ENCODE measurements around the gene ZNF629. TPM values are rescaled to one million over a fixed set of nuclear protein-coding genes. Genes with fewer than 3 reads are reported as not detected.

ZNF629 gene
- total and polyA plus RNA-seq, 2 experiments from 2014 or later, result 4.1 to 20.3 TPM

- TF ChIP-seq, protein P1, sequence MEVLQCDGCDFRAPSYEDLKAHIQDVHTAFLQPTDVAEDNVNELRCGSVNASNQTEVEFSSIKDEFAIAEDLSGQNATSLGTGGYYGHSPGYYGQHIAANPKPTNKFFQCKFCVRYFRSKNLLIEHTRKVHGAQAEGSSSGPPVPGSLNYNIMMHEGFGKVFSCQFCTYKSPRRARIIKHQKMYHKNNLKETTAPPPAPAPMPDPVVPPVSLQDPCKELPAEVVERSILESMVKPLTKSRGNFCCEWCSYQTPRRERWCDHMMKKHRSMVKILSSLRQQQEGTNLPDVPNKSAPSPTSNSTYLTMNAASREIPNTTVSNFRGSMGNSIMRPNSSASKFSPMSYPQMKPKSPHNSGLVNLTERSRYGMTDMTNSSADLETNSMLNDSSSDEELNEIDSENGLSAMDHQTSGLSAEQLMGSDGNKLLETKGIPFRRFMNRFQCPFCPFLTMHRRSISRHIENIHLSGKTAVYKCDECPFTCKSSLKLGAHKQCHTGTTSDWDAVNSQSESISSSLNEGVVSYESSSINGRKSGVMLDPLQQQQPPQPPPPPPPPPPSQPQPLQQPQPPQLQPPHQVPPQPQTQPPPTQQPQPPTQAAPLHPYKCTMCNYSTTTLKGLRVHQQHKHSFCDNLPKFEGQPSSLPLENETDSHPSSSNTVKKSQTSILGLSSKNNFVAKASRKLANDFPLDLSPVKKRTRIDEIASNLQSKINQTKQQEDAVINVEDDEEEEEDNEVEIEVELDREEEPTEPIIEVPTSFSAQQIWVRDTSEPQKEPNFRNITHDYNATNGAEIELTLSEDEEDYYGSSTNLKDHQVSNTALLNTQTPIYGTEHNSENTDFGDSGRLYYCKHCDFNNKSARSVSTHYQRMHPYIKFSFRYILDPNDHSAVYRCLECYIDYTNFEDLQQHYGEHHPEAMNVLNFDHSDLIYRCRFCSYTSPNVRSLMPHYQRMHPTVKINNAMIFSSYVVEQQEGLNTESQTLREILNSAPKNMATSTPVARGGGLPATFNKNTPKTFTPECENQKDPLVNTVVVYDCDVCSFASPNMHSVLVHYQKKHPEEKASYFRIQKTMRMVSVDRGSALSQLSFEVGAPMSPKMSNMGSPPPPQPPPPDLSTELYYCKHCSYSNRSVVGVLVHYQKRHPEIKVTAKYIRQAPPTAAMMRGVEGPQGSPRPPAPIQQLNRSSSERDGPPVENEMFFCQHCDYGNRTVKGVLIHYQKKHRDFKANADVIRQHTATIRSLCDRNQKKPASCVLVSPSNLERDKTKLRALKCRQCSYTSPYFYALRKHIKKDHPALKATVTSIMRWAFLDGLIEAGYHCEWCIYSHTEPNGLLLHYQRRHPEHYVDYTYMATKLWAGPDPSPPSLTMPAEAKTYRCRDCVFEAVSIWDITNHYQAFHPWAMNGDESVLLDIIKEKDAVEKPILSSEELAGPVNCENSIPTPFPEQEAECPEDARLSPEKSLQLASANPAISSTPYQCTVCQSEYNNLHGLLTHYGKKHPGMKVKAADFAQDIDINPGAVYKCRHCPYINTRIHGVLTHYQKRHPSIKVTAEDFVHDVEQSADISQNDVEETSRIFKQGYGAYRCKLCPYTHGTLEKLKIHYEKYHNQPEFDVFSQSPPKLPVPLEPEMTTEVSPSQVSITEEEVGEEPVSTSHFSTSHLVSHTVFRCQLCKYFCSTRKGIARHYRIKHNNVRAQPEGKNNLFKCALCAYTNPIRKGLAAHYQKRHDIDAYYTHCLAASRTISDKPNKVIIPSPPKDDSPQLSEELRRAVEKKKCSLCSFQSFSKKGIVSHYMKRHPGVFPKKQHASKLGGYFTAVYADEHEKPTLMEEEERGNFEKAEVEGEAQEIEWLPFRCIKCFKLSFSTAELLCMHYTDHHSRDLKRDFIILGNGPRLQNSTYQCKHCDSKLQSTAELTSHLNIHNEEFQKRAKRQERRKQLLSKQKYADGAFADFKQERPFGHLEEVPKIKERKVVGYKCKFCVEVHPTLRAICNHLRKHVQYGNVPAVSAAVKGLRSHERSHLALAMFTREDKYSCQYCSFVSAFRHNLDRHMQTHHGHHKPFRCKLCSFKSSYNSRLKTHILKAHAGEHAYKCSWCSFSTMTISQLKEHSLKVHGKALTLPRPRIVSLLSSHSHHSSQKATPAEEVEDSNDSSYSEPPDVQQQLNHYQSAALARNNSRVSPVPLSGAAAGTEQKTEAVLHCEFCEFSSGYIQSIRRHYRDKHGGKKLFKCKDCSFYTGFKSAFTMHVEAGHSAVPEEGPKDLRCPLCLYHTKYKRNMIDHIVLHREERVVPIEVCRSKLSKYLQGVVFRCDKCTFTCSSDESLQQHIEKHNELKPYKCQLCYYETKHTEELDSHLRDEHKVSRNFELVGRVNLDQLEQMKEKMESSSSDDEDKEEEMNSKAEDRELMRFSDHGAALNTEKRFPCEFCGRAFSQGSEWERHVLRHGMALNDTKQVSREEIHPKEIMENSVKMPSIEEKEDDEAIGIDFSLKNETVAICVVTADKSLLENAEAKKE (CRISPR knock-in tag; IDR thresholded peaks at IDR 0.05), result no peak
- TF ChIP-seq CTCF (conservative IDR thresholded peaks at IDR 0.05; ENCODE audit: low read depth in 2 of 2), result no peak
Measured at GRCh38 chr16:30834130-30834740, 47.2 kb upstream of the ZNF629 start (continued).

DNA sequence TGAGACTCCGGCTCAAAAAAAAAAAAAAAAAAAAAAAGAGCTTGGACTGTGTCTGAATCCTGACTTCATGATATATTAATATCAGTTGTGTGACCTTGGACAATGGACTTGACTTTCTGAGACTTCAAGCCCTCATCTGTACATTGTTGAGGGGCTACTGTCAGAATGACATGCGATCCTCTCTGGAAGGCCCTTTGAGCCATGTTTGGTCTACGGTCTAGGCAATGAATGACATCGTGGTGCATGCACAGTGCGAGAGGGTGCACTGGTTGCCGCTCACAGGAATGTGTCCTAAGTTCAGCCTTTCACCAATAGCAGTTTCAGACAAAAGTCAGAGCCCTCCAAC, 43.0 kb upstream of the ZNF629 start:
- Histone ChIP-seq H3K4me1 (ENCODE audit: insufficient read depth) (no peaks in the 10 kb centered on the region), H3K4me3 (no peak overlapping the region), H3K27me3 (ENCODE audit: insufficient read depth) (peaks cover 14% of the 10 kb centered on the region; the same call in 1 of the 2 replicates), H3K27ac (ENCODE audit: low read depth) (no peak overlapping the region), H3K79me2 (replicated peaks; ENCODE audit: insufficient read depth) (no peaks in the 10 kb centered on the region), H3F3A (replicated peaks; ENCODE audit: low read depth) (no peaks in the 10 kb centered on the region), H3K36me3 (ENCODE audit: insufficient read depth) (no peaks in the 10 kb centered on the region), H4K20me1 (replicated peaks; ENCODE audit: insufficient read depth) (no peaks in the 10 kb centered on the region), H2AFZ (no peak overlapping the region), H3K4me2 (no peak overlapping the region), H3K9me2 (ENCODE audit: insufficient read depth) (no peaks in the 10 kb centered on the region)
- no peak overlapping the region for H3K4me3 Mint-ChIP-seq
- ATAC-seq (no peak), DNase-seq (ENCODE audit: low spot score) (no peak)
- peaks cover 6% of the 10 kb centered on the region for H3K27me3 Mint-ChIP-seq (ENCODE audit: insufficient read depth, low read depth, poor library complexity)
- no peaks in the 10 kb centered on the region for H3K4me1 Mint-ChIP-seq
- no peaks in the 10 kb centered on the region for H3K36me3 Mint-ChIP-seq (ENCODE audit: low read depth)
- no peaks in the 10 kb centered on the region for H3K9me3 Mint-ChIP-seq
- no peak overlapping the region for H3K27ac Mint-ChIP-seq
- TF ChIP-seq EZH2 (IDR thresholded peaks at IDR 0.05; ENCODE audit: low read depth, unreplicated experiment), result no peak
- TF ChIP-seq STAT1 (IDR thresholded peaks at IDR 0.05; ENCODE audit: unreplicated experiment), result no peak
- no peak for TF ChIP-seq JUNB (IDR thresholded peaks at IDR 0.05; ENCODE audit: unreplicated experiment)
- no peak for TF ChIP-seq CREB1 (CRISPR knock-in tag; IDR thresholded peaks at IDR 0.05; ENCODE audit: low read depth)
- TF ChIP-seq CTCF (conservative IDR thresholded peaks at IDR 0.05; ENCODE audit: low read depth in 2 of 2), result no peak
- TF ChIP-seq ZNF331 (CRISPR knock-in tag; IDR thresholded peaks at IDR 0.05; ENCODE audit: low read depth), result no peak
- TF ChIP-seq ZNF114 (CRISPR knock-in tag; IDR thresholded peaks at IDR 0.05), result no peak
